Right renal pelvis (tissue), 4 donors: ENCODE results near the gene UGT2A1. TPM values are rescaled to one million over a fixed set of nuclear protein-coding genes. Genes with fewer than 3 reads are reported as not detected.

Experiments used
- DNase-seq, 4 donors: peaks; one replicate each; pipeline ENCODE4 v3.0.0-alpha.2; 2013; ENCODE audit warnings: low read depth in 4 of 4, low spot score in 3 of 4, missing footprints in 1 of 4
- polyA plus RNA-seq, 4 donors: library from polyadenylated mRNA; unstranded; fragments of 120-200 nt; gene quantifications; one replicate each; pipeline ENCODE4 v1.2.1, GENCODE V29; 2013; ENCODE audit not compliant: insufficient read length in 4 of 4

Gene UGT2A1
- polyA plus RNA-seq, 4 donors = 0.23 to 68.6 (median 2.2) TPM

- no peak for DNase-seq
Observed at GRCh38 chr4:69594382-69594781, 58.7 kb downstream of the UGT2A1 start.

DNA sequence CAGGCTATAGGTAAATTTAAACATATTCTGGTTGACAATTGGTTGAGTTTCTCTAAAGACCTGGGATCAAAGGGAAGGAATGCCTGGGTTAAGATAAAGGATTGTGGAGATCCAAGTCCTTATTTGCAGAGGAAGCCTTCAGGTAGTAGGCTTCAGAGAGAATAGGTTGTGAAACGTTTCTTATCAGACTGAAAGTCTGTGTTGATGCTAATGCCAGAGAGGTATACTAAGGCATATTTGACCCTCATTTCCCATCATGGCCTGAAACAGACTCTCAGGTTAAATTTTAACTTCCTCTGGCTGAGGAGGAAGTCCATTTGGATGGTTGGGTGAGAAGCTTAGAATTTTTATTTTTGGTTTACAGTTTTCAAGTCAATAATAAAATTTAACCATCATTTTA is 61.7 kb downstream of the UGT2A1 start:
- DNase-seq = no peak

- DNase-seq = no peak
Observed at GRCh38 chr4:69589884-69590283, 63.2 kb downstream of the UGT2A1 start.

DNA sequence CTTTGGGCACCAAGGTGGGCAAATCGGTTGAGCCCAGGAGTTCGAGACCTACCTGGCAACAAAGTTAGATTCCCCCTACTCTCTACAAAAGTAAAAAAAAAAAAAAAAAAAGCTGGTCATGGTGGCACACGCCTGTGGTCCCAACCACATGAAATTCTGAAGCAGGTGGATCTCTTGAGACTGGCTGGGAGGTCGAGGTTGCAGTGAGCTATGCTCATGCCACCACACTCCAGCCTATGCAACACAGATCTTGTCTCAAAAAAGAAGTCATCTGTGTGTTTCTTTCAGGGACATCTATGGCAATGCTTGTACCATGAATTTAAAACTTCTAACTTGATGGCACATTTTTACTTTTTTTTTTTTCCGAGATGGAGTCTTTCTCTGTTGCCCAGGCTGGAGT is 68.9 kb downstream of the UGT2A1 start:
- no peak for DNase-seq

GRCh38 chr4:69583543-69583942 is 69.5 kb downstream of the UGT2A1 start:
- no peak for DNase-seq

- DNase-seq = no peak
Observed at GRCh38 chr4:69577245-69577644, 75.8 kb downstream of the UGT2A1 start.

GRCh38 chr4:69576251-69576877 is 76.7 kb downstream of the UGT2A1 start:
- DNase-seq = no peak

DNA sequence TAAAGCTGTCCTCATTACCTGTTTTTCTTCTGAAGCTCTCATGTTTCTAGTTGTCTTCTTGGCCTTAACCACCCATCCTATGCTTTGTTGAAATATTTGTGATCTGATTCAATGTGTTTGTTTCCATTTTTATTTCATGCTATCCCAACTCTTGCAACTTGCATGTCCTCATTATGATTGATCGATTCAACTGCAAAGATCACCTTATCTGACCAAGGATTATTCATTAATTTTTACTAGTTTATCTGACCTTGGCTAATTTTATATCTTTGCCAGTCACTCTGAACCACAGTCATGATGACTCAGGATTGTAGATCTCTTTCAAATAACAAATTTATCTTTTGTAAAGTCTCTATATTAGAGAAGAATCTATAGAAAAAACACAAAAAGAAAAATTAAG is 84.3 kb downstream of the UGT2A1 start:
- DNase-seq = no peak

DNA sequence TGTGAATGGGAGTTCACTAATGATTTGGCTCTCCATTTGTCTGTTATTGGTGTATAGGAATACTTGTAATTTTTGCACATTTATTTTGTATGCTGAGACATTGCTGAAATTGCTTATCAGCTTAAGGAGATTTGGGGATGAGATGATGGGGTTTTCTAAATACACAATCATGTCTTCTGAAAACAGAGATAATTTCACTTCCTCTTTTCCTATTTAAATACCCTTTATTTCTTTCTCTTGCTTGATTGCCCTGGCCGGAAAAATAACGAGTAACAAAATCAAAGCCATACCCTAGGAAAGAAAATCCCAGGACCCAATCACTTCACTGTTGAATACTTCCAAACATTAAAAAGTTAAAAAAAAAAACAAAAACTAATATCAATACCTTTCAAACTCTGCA is 89.6 kb downstream of the UGT2A1 start:
- no peak for DNase-seq

DNA sequence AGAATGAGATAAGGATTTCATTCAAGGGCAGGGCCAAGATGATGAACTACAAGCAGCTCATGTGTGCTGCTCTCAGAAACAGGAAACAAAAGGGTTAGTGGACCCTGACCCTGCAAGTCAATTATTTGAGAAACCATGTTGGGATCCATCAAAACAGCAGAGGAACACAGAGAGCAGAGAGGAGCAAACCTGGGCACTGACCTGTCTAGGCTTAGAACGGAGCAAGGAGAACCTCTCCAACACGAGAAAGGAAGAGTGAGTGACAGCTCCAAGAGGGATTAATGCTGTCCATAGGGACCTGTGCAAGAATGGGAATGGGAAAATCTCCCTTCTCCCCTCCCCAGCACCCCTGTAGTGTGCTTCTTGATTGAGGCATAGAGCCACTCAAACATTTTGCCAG is 103.4 kb downstream of the UGT2A1 start:
- DNase-seq = no peak

DNA sequence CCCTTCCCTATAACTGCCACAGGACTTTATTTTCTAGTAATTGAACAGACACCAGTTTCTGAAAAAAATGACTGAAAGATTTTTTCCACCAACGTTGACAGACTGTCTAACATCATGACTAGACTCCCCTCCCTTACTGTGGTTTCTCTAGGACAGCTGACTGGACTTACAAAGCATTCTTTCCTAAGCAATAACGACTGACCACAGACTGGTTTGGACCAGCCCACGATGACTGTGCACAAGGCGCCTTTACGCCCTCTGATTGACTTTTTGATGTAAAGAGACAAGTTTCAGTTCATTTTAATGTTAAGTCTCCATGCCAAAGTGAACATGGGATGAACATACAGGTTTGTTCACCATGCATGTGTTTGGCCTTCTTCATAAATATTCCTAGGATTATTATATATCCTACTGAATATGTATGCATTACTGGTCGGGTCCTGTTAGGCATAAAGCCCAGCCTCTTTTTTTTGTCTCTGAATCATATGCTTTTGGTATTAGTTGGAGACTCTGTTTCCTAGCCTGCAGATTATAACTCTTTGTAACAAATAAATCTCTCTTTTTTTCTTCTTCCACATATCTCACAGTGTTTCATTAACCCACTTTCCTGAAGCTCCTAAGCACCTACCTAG is 106.8 kb downstream of the UGT2A1 start:
- no peak for DNase-seq

Other genes starting within 250 kb of the UGT2A1 start
- 1 to 10 TPM in 3 of 4 donors, under 1 TPM in 1; 0.52 to 3.3 (median 1.5) TPM for gene UGT2B4, start 157.3 kb downstream of the UGT2A1 start, polyA plus RNA-seq
- gene UGT2A2, start 13.6 kb downstream of the UGT2A1 start, polyA plus RNA-seq = not detected
- gene SULT1B1, start 107.4 kb upstream of the UGT2A1 start, polyA plus RNA-seq = 1 to 10 TPM in 2 of 4 donors, under 1 TPM in 2; 0.87 to 1.8 (median 1.2) TPM
- gene SULT1E1, start 206.9 kb upstream of the UGT2A1 start, polyA plus RNA-seq = 100 to 1,000 TPM; 335 to 659 (median 589) TPM